ENCODE data around the gene OTUB1. TPM values are rescaled to one million over a fixed set of nuclear protein-coding genes. Genes with fewer than 3 reads are reported as not detected.

OTUB1 gene
- total RNA-seq, 1 donor = 38.0 TPM

GRCh38 chr11:63993100-63993499 is 6.9 kb downstream of the OTUB1 start:
- TF ChIP-seq, protein P1, sequence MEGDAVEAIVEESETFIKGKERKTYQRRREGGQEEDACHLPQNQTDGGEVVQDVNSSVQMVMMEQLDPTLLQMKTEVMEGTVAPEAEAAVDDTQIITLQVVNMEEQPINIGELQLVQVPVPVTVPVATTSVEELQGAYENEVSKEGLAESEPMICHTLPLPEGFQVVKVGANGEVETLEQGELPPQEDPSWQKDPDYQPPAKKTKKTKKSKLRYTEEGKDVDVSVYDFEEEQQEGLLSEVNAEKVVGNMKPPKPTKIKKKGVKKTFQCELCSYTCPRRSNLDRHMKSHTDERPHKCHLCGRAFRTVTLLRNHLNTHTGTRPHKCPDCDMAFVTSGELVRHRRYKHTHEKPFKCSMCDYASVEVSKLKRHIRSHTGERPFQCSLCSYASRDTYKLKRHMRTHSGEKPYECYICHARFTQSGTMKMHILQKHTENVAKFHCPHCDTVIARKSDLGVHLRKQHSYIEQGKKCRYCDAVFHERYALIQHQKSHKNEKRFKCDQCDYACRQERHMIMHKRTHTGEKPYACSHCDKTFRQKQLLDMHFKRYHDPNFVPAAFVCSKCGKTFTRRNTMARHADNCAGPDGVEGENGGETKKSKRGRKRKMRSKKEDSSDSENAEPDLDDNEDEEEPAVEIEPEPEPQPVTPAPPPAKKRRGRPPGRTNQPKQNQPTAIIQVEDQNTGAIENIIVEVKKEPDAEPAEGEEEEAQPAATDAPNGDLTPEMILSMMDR (IDR thresholded peaks at IDR 0.05; ENCODE audit: insufficient read depth, low read depth, low read length) = no peak
- DNase-seq (ENCODE audit: low read depth) = no peak
- no peak overlapping the region for H3K4me3 ChIP-seq (ENCODE audit: low read depth, low read length)

DNA sequence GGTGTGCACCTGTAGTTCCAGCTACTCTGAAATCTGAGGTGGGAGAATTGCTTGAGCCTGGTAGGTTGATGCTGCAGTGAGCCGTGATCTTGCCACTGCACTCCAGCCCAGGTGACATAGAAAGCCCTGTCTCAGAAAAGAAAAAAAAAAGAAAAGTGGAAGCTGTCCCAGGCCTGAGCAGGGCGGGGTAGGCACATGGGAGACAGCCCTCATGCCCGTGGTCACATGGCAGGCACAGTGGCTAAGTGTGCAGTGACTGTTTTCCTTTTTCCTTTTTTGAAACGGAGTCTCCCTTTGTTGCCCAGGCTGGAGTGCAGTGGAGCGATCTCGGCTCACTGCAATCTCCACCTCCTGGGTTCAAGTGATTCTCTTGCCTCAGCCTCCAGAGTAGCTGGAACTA is 7.8 kb downstream of the OTUB1 start:
- TF ChIP-seq, protein P1 (IDR thresholded peaks at IDR 0.05; ENCODE audit: insufficient read depth, low read depth, low read length) = no peak
- no peak for DNase-seq (ENCODE audit: low read depth)
- H3K4me3 ChIP-seq (ENCODE audit: low read depth, low read length) = no peak overlapping the region

DNA sequence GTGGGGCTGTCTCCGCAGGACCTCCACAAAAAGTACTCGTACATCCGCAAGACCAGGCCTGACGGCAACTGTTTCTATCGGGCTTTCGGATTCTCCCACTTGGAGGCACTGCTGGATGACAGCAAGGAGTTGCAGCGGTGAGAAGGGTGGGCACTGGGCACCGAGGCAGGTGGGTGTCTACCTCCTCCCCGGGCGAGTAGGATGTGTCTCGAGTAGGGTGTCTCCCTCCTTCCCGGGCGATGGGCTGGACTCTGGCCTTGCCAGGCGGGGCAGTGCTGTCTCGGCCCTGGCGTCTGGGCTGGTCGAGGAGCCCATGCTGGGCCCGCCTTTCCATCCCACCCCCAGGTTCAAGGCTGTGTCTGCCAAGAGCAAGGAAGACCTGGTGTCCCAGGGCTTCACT is 10.3 kb downstream of the OTUB1 start:
- TF ChIP-seq, protein P1 (IDR thresholded peaks at IDR 0.05; ENCODE audit: insufficient read depth, low read depth, low read length) = no peak
- no peak overlapping the region for H3K4me3 ChIP-seq (ENCODE audit: low read depth, low read length)
- DNase-seq (ENCODE audit: low read depth) = no peak

DNA sequence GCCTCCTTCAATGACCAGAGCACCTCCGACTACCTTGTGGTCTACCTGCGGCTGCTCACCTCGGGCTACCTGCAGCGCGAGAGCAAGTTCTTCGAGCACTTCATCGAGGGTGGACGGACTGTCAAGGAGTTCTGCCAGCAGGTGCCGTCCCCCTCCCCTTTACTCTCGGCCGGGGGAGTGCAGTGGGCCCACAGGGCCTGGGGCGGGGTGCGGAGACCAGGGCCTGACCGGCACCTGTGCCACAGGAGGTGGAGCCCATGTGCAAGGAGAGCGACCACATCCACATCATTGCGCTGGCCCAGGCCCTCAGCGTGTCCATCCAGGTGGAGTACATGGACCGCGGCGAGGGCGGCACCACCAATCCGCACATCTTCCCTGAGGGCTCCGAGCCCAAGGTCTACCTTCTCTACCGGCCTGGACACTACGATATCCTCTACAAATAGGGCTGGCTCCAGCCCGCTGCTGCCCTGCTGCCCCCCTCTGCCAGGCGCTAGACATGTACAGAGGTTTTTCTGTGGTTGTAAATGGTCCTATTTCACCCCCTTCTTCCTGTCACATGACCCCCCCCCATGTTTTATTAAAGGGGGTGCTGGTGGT is 11.0 kb downstream of the OTUB1 start:
- H3K4me3 ChIP-seq (ENCODE audit: low read depth, low read length) = no peak overlapping the region
- TF ChIP-seq, protein P1 (IDR thresholded peaks at IDR 0.05; ENCODE audit: insufficient read depth, low read depth, low read length) = no peak
- no peak for DNase-seq (ENCODE audit: low read depth)

- no peak for DNase-seq (ENCODE audit: low read depth)
- TF ChIP-seq, protein P1 (IDR thresholded peaks at IDR 0.05; ENCODE audit: insufficient read depth, low read depth, low read length) = no peak
- no peak overlapping the region for H3K4me3 ChIP-seq (ENCODE audit: low read depth, low read length)
Observed at GRCh38 chr11:63997801-63998337, 11.6 kb downstream of the OTUB1 start.

- H3K4me3 ChIP-seq (ENCODE audit: low read depth, low read length) = no peak overlapping the region
- TF ChIP-seq, protein P1 (IDR thresholded peaks at IDR 0.05; ENCODE audit: insufficient read depth, low read depth, low read length) = no peak
- no peak for DNase-seq (ENCODE audit: low read depth)
Observed at GRCh38 chr11:63998558-63999348, 12.5 kb downstream of the OTUB1 start.
